ENCODE measurements around the gene FGF18.

Gene FGF18

GRCh38 chr5:171387970-171388815 is 31.3 kb upstream of the FGF18 start (continued):
- TF ChIP-seq KLF7 (tag by site-specific recombination; IDR thresholded peaks at IDR 0.05; ENCODE audit: borderline replicate concordance) = 0 out of 2 replicates have a peak, but pooled peaks have one; percentile 17
- no peak for TF ChIP-seq ZNF155 (tag by site-specific recombination; IDR thresholded peaks at IDR 0.05)
- TF ChIP-seq HOXA7 (CRISPR knock-in tag; IDR thresholded peaks at IDR 0.05; ENCODE audit: borderline replicate concordance) = no peak
- TF ChIP-seq ZNF146 (tag by site-specific recombination; IDR thresholded peaks at IDR 0.05) = no peak
- no peak for TF ChIP-seq OSR2 (tag by site-specific recombination; IDR thresholded peaks at IDR 0.05)
- TF ChIP-seq SP7 (tag by site-specific recombination; IDR thresholded peaks at IDR 0.05) = peak; percentile 35; the same call in 1 of the 2 replicates
- TF ChIP-seq SETDB1 (IDR thresholded peaks at IDR 0.05; ENCODE audit: insufficient read length, low read length) = no peak
- peak; percentile 14; the same call in 1 of the 2 replicates for TF ChIP-seq ZNF18 (tag by site-specific recombination; IDR thresholded peaks at IDR 0.05)
- no peak for TF ChIP-seq ZNF514 (tag by site-specific recombination; IDR thresholded peaks at IDR 0.05)
- TF ChIP-seq ZSCAN23 (tag by site-specific recombination; IDR thresholded peaks at IDR 0.05) = no peak
- TF ChIP-seq TRIM28 (IDR thresholded peaks at IDR 0.05; ENCODE audit: borderline replicate concordance, low read length) = no peak
- TF ChIP-seq, protein P1, sequence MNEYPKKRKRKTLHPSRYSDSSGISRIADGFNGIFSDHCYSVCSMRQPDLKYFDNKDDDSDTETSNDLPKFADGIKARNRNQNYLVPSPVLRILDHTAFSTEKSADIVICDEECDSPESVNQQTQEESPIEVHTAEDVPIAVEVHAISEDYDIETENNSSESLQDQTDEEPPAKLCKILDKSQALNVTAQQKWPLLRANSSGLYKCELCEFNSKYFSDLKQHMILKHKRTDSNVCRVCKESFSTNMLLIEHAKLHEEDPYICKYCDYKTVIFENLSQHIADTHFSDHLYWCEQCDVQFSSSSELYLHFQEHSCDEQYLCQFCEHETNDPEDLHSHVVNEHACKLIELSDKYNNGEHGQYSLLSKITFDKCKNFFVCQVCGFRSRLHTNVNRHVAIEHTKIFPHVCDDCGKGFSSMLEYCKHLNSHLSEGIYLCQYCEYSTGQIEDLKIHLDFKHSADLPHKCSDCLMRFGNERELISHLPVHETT (tag by site-specific recombination; IDR thresholded peaks at IDR 0.05) = 0 out of 2 replicates have a peak, but pooled peaks have one; percentile 26
- TF ChIP-seq ZNF2 (tag by site-specific recombination; IDR thresholded peaks at IDR 0.05) = peak; percentile 64; the same call in 1 of the 2 replicates
- 0 out of 2 replicates have a peak, but pooled peaks have one; percentile 27 for TF ChIP-seq ZNF24 (tag by site-specific recombination; IDR thresholded peaks at IDR 0.05)
- TF ChIP-seq, protein P2, sequence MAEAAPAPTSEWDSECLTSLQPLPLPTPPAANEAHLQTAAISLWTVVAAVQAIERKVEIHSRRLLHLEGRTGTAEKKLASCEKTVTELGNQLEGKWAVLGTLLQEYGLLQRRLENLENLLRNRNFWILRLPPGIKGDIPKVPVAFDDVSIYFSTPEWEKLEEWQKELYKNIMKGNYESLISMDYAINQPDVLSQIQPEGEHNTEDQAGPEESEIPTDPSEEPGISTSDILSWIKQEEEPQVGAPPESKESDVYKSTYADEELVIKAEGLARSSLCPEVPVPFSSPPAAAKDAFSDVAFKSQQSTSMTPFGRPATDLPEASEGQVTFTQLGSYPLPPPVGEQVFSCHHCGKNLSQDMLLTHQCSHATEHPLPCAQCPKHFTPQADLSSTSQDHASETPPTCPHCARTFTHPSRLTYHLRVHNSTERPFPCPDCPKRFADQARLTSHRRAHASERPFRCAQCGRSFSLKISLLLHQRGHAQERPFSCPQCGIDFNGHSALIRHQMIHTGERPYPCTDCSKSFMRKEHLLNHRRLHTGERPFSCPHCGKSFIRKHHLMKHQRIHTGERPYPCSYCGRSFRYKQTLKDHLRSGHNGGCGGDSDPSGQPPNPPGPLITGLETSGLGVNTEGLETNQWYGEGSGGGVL (tag by site-specific recombination; IDR thresholded peaks at IDR 0.05) = 0 out of 2 replicates have a peak, but pooled peaks have one; percentile 33
- no peak for TF ChIP-seq ZNF645 (tag by site-specific recombination; IDR thresholded peaks at IDR 0.05)
- no peak for TF ChIP-seq ZNF138 (tag by site-specific recombination; IDR thresholded peaks at IDR 0.05; ENCODE audit: borderline replicate concordance)
- TF ChIP-seq ZNF148 (tag by site-specific recombination; IDR thresholded peaks at IDR 0.05; ENCODE audit: borderline replicate concordance) = 0 out of 2 replicates have a peak, but pooled peaks have one; percentile 65
- TF ChIP-seq ZNF585B (tag by site-specific recombination; IDR thresholded peaks at IDR 0.05) = no peak
- TF ChIP-seq ZNF311 (tag by site-specific recombination; IDR thresholded peaks at IDR 0.05; ENCODE audit: borderline replicate concordance) = no peak
- TF ChIP-seq SP3 (tag by site-specific recombination; IDR thresholded peaks at IDR 0.05) = peak; percentile 51
- TF ChIP-seq, protein P3, sequence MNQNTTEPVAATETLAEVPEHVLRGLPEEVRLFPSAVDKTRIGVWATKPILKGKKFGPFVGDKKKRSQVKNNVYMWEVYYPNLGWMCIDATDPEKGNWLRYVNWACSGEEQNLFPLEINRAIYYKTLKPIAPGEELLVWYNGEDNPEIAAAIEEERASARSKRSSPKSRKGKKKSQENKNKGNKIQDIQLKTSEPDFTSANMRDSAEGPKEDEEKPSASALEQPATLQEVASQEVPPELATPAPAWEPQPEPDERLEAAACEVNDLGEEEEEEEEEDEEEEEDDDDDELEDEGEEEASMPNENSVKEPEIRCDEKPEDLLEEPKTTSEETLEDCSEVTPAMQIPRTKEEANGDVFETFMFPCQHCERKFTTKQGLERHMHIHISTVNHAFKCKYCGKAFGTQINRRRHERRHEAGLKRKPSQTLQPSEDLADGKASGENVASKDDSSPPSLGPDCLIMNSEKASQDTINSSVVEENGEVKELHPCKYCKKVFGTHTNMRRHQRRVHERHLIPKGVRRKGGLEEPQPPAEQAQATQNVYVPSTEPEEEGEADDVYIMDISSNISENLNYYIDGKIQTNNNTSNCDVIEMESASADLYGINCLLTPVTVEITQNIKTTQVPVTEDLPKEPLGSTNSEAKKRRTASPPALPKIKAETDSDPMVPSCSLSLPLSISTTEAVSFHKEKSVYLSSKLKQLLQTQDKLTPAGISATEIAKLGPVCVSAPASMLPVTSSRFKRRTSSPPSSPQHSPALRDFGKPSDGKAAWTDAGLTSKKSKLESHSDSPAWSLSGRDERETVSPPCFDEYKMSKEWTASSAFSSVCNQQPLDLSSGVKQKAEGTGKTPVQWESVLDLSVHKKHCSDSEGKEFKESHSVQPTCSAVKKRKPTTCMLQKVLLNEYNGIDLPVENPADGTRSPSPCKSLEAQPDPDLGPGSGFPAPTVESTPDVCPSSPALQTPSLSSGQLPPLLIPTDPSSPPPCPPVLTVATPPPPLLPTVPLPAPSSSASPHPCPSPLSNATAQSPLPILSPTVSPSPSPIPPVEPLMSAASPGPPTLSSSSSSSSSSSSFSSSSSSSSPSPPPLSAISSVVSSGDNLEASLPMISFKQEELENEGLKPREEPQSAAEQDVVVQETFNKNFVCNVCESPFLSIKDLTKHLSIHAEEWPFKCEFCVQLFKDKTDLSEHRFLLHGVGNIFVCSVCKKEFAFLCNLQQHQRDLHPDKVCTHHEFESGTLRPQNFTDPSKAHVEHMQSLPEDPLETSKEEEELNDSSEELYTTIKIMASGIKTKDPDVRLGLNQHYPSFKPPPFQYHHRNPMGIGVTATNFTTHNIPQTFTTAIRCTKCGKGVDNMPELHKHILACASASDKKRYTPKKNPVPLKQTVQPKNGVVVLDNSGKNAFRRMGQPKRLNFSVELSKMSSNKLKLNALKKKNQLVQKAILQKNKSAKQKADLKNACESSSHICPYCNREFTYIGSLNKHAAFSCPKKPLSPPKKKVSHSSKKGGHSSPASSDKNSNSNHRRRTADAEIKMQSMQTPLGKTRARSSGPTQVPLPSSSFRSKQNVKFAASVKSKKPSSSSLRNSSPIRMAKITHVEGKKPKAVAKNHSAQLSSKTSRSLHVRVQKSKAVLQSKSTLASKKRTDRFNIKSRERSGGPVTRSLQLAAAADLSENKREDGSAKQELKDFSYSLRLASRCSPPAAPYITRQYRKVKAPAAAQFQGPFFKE (tag by site-specific recombination; IDR thresholded peaks at IDR 0.05; ENCODE audit: borderline replicate concordance) = 0 out of 2 replicates have a peak, but pooled peaks have one; percentile 38
- no peak for TF ChIP-seq ZNF19 (tag by site-specific recombination; IDR thresholded peaks at IDR 0.05; ENCODE audit: low read depth)
- peak; percentile 78; the same call in 1 of the 2 replicates for TF ChIP-seq ZFP37 (tag by site-specific recombination; IDR thresholded peaks at IDR 0.05)
